Limb (tissue), 2 donors: Measurements from ENCODE around the gene RHOV.

ENCODE experiments used
- DNase-seq, 2 donors: peaks; one replicate each; pipeline ENCODE4 v3.0.0-alpha.2; 2016; ENCODE audit errors: extremely low spot score in 2 of 2

Gene RHOV

GRCh38 chr15:40904552-40905201 is 30.6 kb upstream of the RHOV start:
- peak in 1 of 2 donors; percentile 23 for DNase-seq

- DNase-seq: no peak
These were observed 28.8 kb upstream of the RHOV start for GRCh38 chr15:40902605-40903561.

- no peak for DNase-seq
These were observed 27.0 kb upstream of the RHOV start for GRCh38 chr15:40901053-40901443.

- DNase-seq: no peak
These were observed 26.4 kb upstream of the RHOV start for GRCh38 chr15:40900256-40901052.

- DNase-seq: no peak
These were observed 25.6 kb upstream of the RHOV start for GRCh38 chr15:40899536-40900207.

GRCh38 chr15:40894681-40895448 is 20.8 kb upstream of the RHOV start:
- peak in 1 of 2 donors; percentile 69 for DNase-seq

- DNase-seq: peak; percentile 96 to 100
These were observed 20.0 kb upstream of the RHOV start, which contains the start of gene VPS18 for GRCh38 chr15:40893733-40894680. Gene VPS18, plus strand, starts transcription at chr15:40894450. Its CDS starts 319 bp downstream, at chr15:40894769.

GRCh38 chr15:40893019-40893670 is 19.1 kb upstream of the RHOV start:
- no peak for DNase-seq

- DNase-seq: no peak
These were observed 18.5 kb upstream of the RHOV start for GRCh38 chr15:40892447-40893012.

GRCh38 chr15:40891810-40892446 is 17.9 kb upstream of the RHOV start:
- no peak for DNase-seq

- no peak for DNase-seq
These were observed 17.1 kb upstream of the RHOV start for GRCh38 chr15:40891138-40891537.

- no peak for DNase-seq
These were observed 15.1 kb upstream of the RHOV start for GRCh38 chr15:40889112-40889511.

- no peak for DNase-seq
These were observed 12.6 kb upstream of the RHOV start for GRCh38 chr15:40886586-40886985.

- no peak for DNase-seq
These were observed 7.3 kb upstream of the RHOV start for GRCh38 chr15:40881351-40881750.

GRCh38 chr15:40879609-40880008 is 5.6 kb upstream of the RHOV start:
- DNase-seq: no peak

- DNase-seq: no peak
These were observed 4.8 kb upstream of the RHOV start for GRCh38 chr15:40878785-40879184.

GRCh38 chr15:40877694-40878093 is 3.7 kb upstream of the RHOV start:
- DNase-seq: no peak
